Keratinocyte (primary cell): ENCODE measurements around the gene FEN1. TPM values are rescaled to one million over a fixed set of nuclear protein-coding genes. Genes with fewer than 3 reads are reported as not detected.

Experiments
- DNase-seq: peaks from one replicate; pipeline ENCODE4 v3.0.0-alpha.2; 2011; ENCODE audit warnings: low read depth, missing footprints, low spot score
- FAIRE-seq: peaks from 2 replicates; lab custom pipeline; 2011; peaks lifted over from hg19 to GRCh38; lab: Jason Lieb, UNC
- H2AFZ ChIP-seq: 2 replicates; pipeline ENCODE4 v1.6.0; 2012; ENCODE audit warnings: low read length, control low read depth, inconsistent platforms; ENCODE audit not compliant: control insufficient read depth
- H3K27ac ChIP-seq: 2 replicates; pipeline ENCODE4 v1.5.1; 2011; ENCODE audit warnings: low read length; ENCODE audit not compliant: control insufficient read depth, insufficient read depth
- H3K27me3 ChIP-seq: 3 replicates; pipeline ENCODE4 v1.6.0; 2011; ENCODE audit warnings: low read length; ENCODE audit not compliant: control insufficient read depth, insufficient read depth; ENCODE audit errors: extremely low read depth
- H3K36me3 ChIP-seq, 2 experiments: 2 replicates in 1 of 2; 3 replicates in 1 of 2; pipeline ENCODE4 v1.5.1; 2011; ENCODE audit warnings: low read length in 2 of 2, mild to moderate bottlenecking in 1 of 2; ENCODE audit not compliant: control insufficient read depth in 2 of 2, insufficient read depth in 2 of 2; ENCODE audit errors: extremely low read depth in 1 of 2
- H3K4me1 ChIP-seq: 3 replicates; pipeline ENCODE4 v1.5.1; 2011; ENCODE audit warnings: low read length; ENCODE audit not compliant: control insufficient read depth, insufficient read depth; ENCODE audit errors: extremely low read depth
- H3K4me2 ChIP-seq: 3 replicates; pipeline ENCODE4 v1.6.0; 2011; ENCODE audit warnings: low read depth, low read length; ENCODE audit not compliant: control insufficient read depth, insufficient read depth; ENCODE audit errors: extremely low read depth
- H3K4me3 ChIP-seq, 3 experiments: fragments of 200-600 bp in 1 of 3; sonication (generic) in 1 of 3; 2 replicates in 2 of 3; 3 replicates in 1 of 3; pipeline ENCODE4 v1.5.1; 2011 to 2016; ENCODE audit warnings: low read length in 3 of 3, mild to moderate bottlenecking in 3 of 3, control low read depth in 2 of 3, inconsistent platforms in 1 of 3, low read depth in 1 of 3, mixed read lengths in 1 of 3, mixed run types in 1 of 3, moderate library complexity in 1 of 3; ENCODE audit not compliant: control insufficient read depth in 2 of 3, insufficient read depth in 2 of 3; ENCODE audit errors: extremely low read depth in 1 of 3
- H3K79me2 ChIP-seq: 2 replicates; pipeline ENCODE4 v1.6.0; 2012; ENCODE audit warnings: low read length; ENCODE audit not compliant: control insufficient read depth, insufficient read depth
- H3K9ac ChIP-seq: 3 replicates; pipeline ENCODE4 v1.6.0; 2011; ENCODE audit warnings: low read length; ENCODE audit not compliant: control insufficient read depth, insufficient read depth; ENCODE audit errors: extremely low read depth
- H3K9me1 ChIP-seq: 3 replicates; pipeline ENCODE4 v1.6.0; 2011; ENCODE audit warnings: low read length; ENCODE audit not compliant: control insufficient read depth, insufficient read depth; ENCODE audit errors: extremely low read depth
- H3K9me3 ChIP-seq: 2 replicates; pipeline ENCODE4 v1.5.1; 2012; ENCODE audit warnings: low read depth, low read length; ENCODE audit not compliant: control insufficient read depth
- H4K20me1 ChIP-seq: 3 replicates; pipeline ENCODE4 v1.6.0; 2011; ENCODE audit warnings: low read length; ENCODE audit not compliant: control insufficient read depth, insufficient read depth; ENCODE audit errors: extremely low read depth
- CTCF ChIP-seq, 3 experiments: IDR thresholded peaks in 1 of 3; conservative IDR thresholded peaks in 1 of 3; optimal IDR thresholded peaks in 1 of 3; 2 replicates in 2 of 3; 3 replicates in 1 of 3; pipeline versions ENCODE3 to v1.5.1; 2011; ENCODE audit warnings: low read length in 3 of 3, mild to moderate bottlenecking in 3 of 3, moderate library complexity in 2 of 3, control low read depth in 1 of 3, inconsistent platforms in 1 of 3; ENCODE audit not compliant: insufficient read depth in 2 of 3; ENCODE audit errors: extremely low read depth in 1 of 3
- EZH2 ChIP-seq: IDR thresholded peaks from one replicate; pipeline ENCODE4 v1.6.1; 2012; ENCODE audit warnings: inconsistent platforms, mild to moderate bottlenecking, low read length, moderate library complexity
- dilution Hi-C: fragments of 300-500 bp; cut with MboI; formaldehyde crosslinking; loops from one replicate; pipeline ENCODE4 v1.7.0; 2020; ENCODE audit warnings: low sequenced_read_pairs; ENCODE audit not compliant: extremely low pct_ligation_motif_present
- polyA plus RNA-seq, 5 experiments: library from polyadenylated mRNA; depleted of rRNA in 3 of 5; stranded (reverse) in 3 of 5; stranded (forward) in 1 of 5; unstranded in 1 of 5; fragments of >200 nt; gene quantifications; 1 replicate in 1 of 5; 2 replicates in 3 of 5; 3 replicates in 1 of 5; pipeline versions ENCODE4 v1.2.1 to v1.2.3, GENCODE V29; 2011 to 2012; ENCODE audit warnings: missing spikeins in 2 of 5, low read depth in 1 of 5, low replicate concordance in 1 of 5

Gene FEN1
- polyA plus RNA-seq, 1 donor (not counting 4 experiments of a cell fraction or from before 2014, with no cell fraction given), result 26.7 TPM

- Histone ChIP-seq H3K27ac (peak overlapping the region; percentile 72), H3K79me2 (no peaks in the 10 kb centered on the region), H3K4me3 (peak overlapping the region; percentile 42 to 76 (median 70)), H4K20me1 (no peaks in the 10 kb centered on the region), H3K27me3 (no peaks in the 10 kb centered on the region), H3K9me3 (no peaks in the 10 kb centered on the region), H3K9me1 (no peaks in the 10 kb centered on the region), H3K4me2 (peak overlapping the region; percentile 95), H3K9ac (peak overlapping the region; percentile 86), H3K4me1 (peaks cover 35% of the 10 kb centered on the region), H3K36me3 (peaks cover 0 to 9% of the 10 kb centered on the region in 2 experiments), H2AFZ (peak overlapping the region; percentile 70)
- dilution Hi-C loops, result no loop called here
- DNase-seq (no peak), FAIRE-seq (no peak)
- TF ChIP-seq CTCF (optimal IDR thresholded peaks at IDR 0.05 in 1 of 3, IDR thresholded peaks at IDR 0.05 in 1 of 3, conservative IDR thresholded peaks at IDR 0.05 in 1 of 3; ENCODE audit: extremely low read depth in 1 of 3, insufficient read depth in 2 of 3, low read length in 3 of 3) (peak in 1 of 3 experiments; percentile 13), EZH2 (no peak)
Observed at GRCh38 chr11:61815790-61816735, 23.4 kb downstream of the FEN1 start.

- Histone ChIP-seq H4K20me1 (no peaks in the 10 kb centered on the region), H3K36me3 (peaks cover 0 to 7% of the 10 kb centered on the region in 2 experiments), H3K9ac (peak within 1 kb of the TSS; percentile 86), H3K4me3 (peak within 1 kb of the TSS; percentile 42 to 76 (median 70)), H3K9me1 (no peaks in the 10 kb centered on the region), H3K27ac (peak within 1 kb of the TSS; percentile 72), H3K4me2 (peak within 1 kb of the TSS; percentile 95), H3K79me2 (no peaks in the 10 kb centered on the region), H2AFZ (peak within 1 kb of the TSS; percentile 70), H3K9me3 (no peaks in the 10 kb centered on the region), H3K27me3 (no peaks in the 10 kb centered on the region), H3K4me1 (peaks cover 40% of the 10 kb centered on the region)
- no peak for DNase-seq
- TF ChIP-seq EZH2 (no peak), CTCF (optimal IDR thresholded peaks at IDR 0.05 in 1 of 3, IDR thresholded peaks at IDR 0.05 in 1 of 3, conservative IDR thresholded peaks at IDR 0.05 in 1 of 3; ENCODE audit: extremely low read depth in 1 of 3, insufficient read depth in 2 of 3, low read length in 3 of 3) (peak; percentile 29 to 63 (median 41))
- FAIRE-seq, result no peak
- dilution Hi-C loops, result no loop called here
Observed at GRCh38 chr11:61816736-61817455, 24.2 kb downstream of the FEN1 start, which contains the start of gene FADS1. TSS of gene FADS1 (minus strand) at chr11:61817003. CDS start at chr11:61816929, 74 bp downstream.
